ENCODE measurements around the gene RPL37A. TPM values are rescaled to one million over a fixed set of nuclear protein-coding genes. Genes with fewer than 3 reads are reported as not detected.

Gene RPL37A
- total RNA-seq, 4 donors from 2014 or later, result 1,246 to 1,858 (median 1,428) TPM

GRCh38 chr2:216546241-216546640, 47.6 kb downstream of the RPL37A start:
- no peaks in the 10 kb centered on the region for H3K9me3 ChIP-seq
- peak overlapping the region; percentile 41 to 68 (median 64) for H3K27ac ChIP-seq
- no peak overlapping the region for H3K4me3 ChIP-seq
- peaks cover 0 to 57% (median 11%) of the 10 kb centered on the region in 3 donors for H3K4me1 ChIP-seq
- intact Hi-C loops (cut with DNase I), result no loop called here
- H3K27me3 ChIP-seq, result no peaks in the 10 kb centered on the region
- H3K36me3 ChIP-seq, result no peaks in the 10 kb centered on the region
- 71 to 79% methylated on average over 3 of the region's 3 CpGs for WGBS, 2 donors
- no peak for DNase-seq
- TF ChIP-seq CTCF (IDR thresholded peaks at IDR 0.05) (no peak), POLR2A (IDR thresholded peaks at IDR 0.05) (no peak)

GRCh38 chr2:216546641-216547403, 48.2 kb downstream of the RPL37A start:
- no peak for TF ChIP-seq CTCF (IDR thresholded peaks at IDR 0.05)
- no peak for TF ChIP-seq POLR2A (IDR thresholded peaks at IDR 0.05)
- intact Hi-C loops (cut with DNase I), result no loop called here
- H3K9me3 ChIP-seq, result no peaks in the 10 kb centered on the region
- no peak for DNase-seq
- no peak overlapping the region for H3K4me3 ChIP-seq
- H3K36me3 ChIP-seq, result no peaks in the 10 kb centered on the region
- peak overlapping the region; percentile 41 to 68 (median 64) for H3K27ac ChIP-seq
- peaks cover 0 to 60% (median 17%) of the 10 kb centered on the region in 3 donors for H3K4me1 ChIP-seq
- no peaks in the 10 kb centered on the region for H3K27me3 ChIP-seq
- 41 to 62% methylated on average over 4 to 7 of the region's 7 CpGs for WGBS, 2 donors

- Histone ChIP-seq H3K4me1 (peaks cover 0 to 69% (median 25%) of the 10 kb centered on the region in 3 donors), H3K36me3 (no peaks in the 10 kb centered on the region), H3K4me3 (no peak overlapping the region), H3K27ac (peak overlapping the region in 3 of 4 donors; percentile 66 to 79 (median 70)), H3K27me3 (no peaks in the 10 kb centered on the region), H3K9me3 (no peaks in the 10 kb centered on the region)
- no peak for DNase-seq
- intact Hi-C loops (cut with DNase I), result no loop called here
- no peak for TF ChIP-seq CTCF (IDR thresholded peaks at IDR 0.05)
- TF ChIP-seq POLR2A (IDR thresholded peaks at IDR 0.05), result no peak
- 58 to 67% methylated on average over 4 of the region's 5 CpGs for WGBS, 2 donors
Measured at GRCh38 chr2:216548901-216549331, 50.3 kb downstream of the RPL37A start.

- Histone ChIP-seq H3K9me3 (no peaks in the 10 kb centered on the region), H3K27me3 (no peaks in the 10 kb centered on the region), H3K27ac (peak overlapping the region; percentile 6 to 79 (median 68)), H3K4me1 (peaks cover 0 to 79% (median 31%) of the 10 kb centered on the region in 3 donors), H3K36me3 (no peaks in the 10 kb centered on the region), H3K4me3 (no peak overlapping the region)
- TF ChIP-seq POLR2A (IDR thresholded peaks at IDR 0.05) (no peak), CTCF (IDR thresholded peaks at IDR 0.05) (no peak)
- intact Hi-C loops (cut with DNase I), result no loop called here
- WGBS, 2 donors, result 87 to 90% methylated on average over 10 of the region's 10 CpGs
- DNase-seq, result no peak
Measured at GRCh38 chr2:216549926-216550690, 51.5 kb downstream of the RPL37A start.

All from esophagus squamous epithelium (tissue), 5 donors.